Panc1 (cell line): ENCODE results near the gene PTGDS. TPM values are rescaled to one million over a fixed set of nuclear protein-coding genes. Genes with fewer than 3 reads are reported as not detected.

ENCODE experiments used
- ATAC-seq: fragments of 200-7000 bp; cut with Tn5 transposase; 2 replicates; pipeline ENCODE4 v1.9.1; 2020; ENCODE audit warnings: mild to moderate bottlenecking, moderate library complexity
- BruUV-seq: library from RNA; stranded (reverse); fragments of 400-500 nt; replicated peaks from 2 replicates; lab custom pipeline; 2021; lab: Mats Ljungman, UMichigan
- CTCF ChIA-PET: fragments of 300-600 bp; sonication (Branson Sonifier 250); formaldehyde crosslinking; loops from one replicate; lab custom pipeline; 2022; ENCODE audit warnings: antibody characterized with exemption; lab: Charles Lee
- POLR2A ChIA-PET: fragments of 300-600 bp; sonication (Branson Sonifier 250); formaldehyde crosslinking; loops from one replicate; lab custom pipeline; 2022; ENCODE audit warnings: antibody characterized with exemption; lab: Charles Lee
- DNase-seq: peaks from one replicate; pipeline ENCODE4 v3.0.0-alpha.2; 2010; ENCODE audit warnings: low read depth, low spot score
- H3K27ac ChIP-seq: 2 replicates; pipeline ENCODE4 v1.5.1; 2011; ENCODE audit warnings: mild to moderate bottlenecking, low read length, inconsistent platforms
- H3K27me3 ChIP-seq: fragments of 200-500 bp; sonication (Bioruptor generic); 2 replicates; pipeline ENCODE4 v1.6.0; 2014; ENCODE audit warnings: low read length, inconsistent platforms; ENCODE audit not compliant: control insufficient read depth, insufficient read depth
- H3K36me3 ChIP-seq: fragments of 200-500 bp; sonication (Bioruptor generic); 2 replicates; pipeline ENCODE4 v1.5.1; 2014; ENCODE audit warnings: inconsistent platforms, mild to moderate bottlenecking, low read length, moderate library complexity; ENCODE audit not compliant: control insufficient read depth, insufficient read depth
- H3K4me1 ChIP-seq: 2 replicates; pipeline ENCODE4 v1.5.1; 2011; ENCODE audit warnings: inconsistent platforms, mild to moderate bottlenecking, low read length, moderate library complexity; ENCODE audit not compliant: control insufficient read depth, insufficient read depth
- H3K4me3 ChIP-seq, 2 experiments: 2 replicates each; pipeline ENCODE4 v1.5.1; 2011 to 2012; ENCODE audit warnings: low read depth in 2 of 2, low read length in 2 of 2, mild to moderate bottlenecking in 2 of 2, inconsistent platforms in 1 of 2, moderate library complexity in 1 of 2
- H3K9me3 ChIP-seq: fragments of 200-500 bp; sonication (Bioruptor generic); 2 replicates; pipeline ENCODE4 v1.5.1; 2014; ENCODE audit warnings: low read depth, mild to moderate bottlenecking, inconsistent platforms, low read length, moderate library complexity; ENCODE audit not compliant: control insufficient read depth, insufficient read depth
- POLR2AphosphoS5 ChIP-seq: IDR thresholded peaks from 2 replicates; pipeline ENCODE4 v1.6.1; 2012; ENCODE audit warnings: mild to moderate bottlenecking, low read depth, low read length, moderate library complexity
- SIN3A ChIP-seq: IDR thresholded peaks from 2 replicates; pipeline ENCODE4 v1.6.1; 2012; ENCODE audit warnings: low read depth, mild to moderate bottlenecking, low read length, moderate library complexity, borderline replicate concordance; ENCODE audit not compliant: insufficient read depth
- TCF7L2 ChIP-seq: IDR thresholded peaks from 2 replicates; pipeline ENCODE4 v1.6.1; 2011; ENCODE audit warnings: mild to moderate bottlenecking, low read depth, low read length, inconsistent platforms
- in situ Hi-C: cut with HindIII; loops from 2 replicates; pipeline ENCODE4 v1.10.0; 2016; ENCODE audit warnings: low sequenced_read_pairs, low pct_unique_long_range_greater_than_20kb
- intact Hi-C: fragments of 100-400 bp; cut with micrococcal nuclease; formaldehyde crosslinking; loops from one replicate; pipeline ENCODE4 v1.10.0; 2022; ENCODE audit not compliant: unreplicated experiment
- total RNA-seq: library from RNA; stranded (reverse); gene quantifications from one replicate; pipeline ENCODE4 v1.2.1, GENCODE V29; 2021; ENCODE audit not compliant: unreplicated experiment
- TF ChIP-seq, protein P1 (sequence below), 2 experiments: IDR thresholded peaks; 2 replicates each; pipeline ENCODE4 v1.6.1; 2011 to 2012; ENCODE audit warnings: low read depth in 2 of 2, control low read depth in 1 of 2, low read length in 1 of 2, mild to moderate bottlenecking in 1 of 2, moderate library complexity in 1 of 2; ENCODE audit not compliant: insufficient read depth in 1 of 2
- TF ChIP-seq, protein P2 (sequence below): fragments of 450-650 bp; IDR thresholded peaks from 2 replicates; pipeline ENCODE4 v1.5.1; 2017; ENCODE audit warnings: mild to moderate bottlenecking

The PTGDS gene
- total RNA-seq, 1 experiment from 2014 or later: 13.7 TPM

DNA sequence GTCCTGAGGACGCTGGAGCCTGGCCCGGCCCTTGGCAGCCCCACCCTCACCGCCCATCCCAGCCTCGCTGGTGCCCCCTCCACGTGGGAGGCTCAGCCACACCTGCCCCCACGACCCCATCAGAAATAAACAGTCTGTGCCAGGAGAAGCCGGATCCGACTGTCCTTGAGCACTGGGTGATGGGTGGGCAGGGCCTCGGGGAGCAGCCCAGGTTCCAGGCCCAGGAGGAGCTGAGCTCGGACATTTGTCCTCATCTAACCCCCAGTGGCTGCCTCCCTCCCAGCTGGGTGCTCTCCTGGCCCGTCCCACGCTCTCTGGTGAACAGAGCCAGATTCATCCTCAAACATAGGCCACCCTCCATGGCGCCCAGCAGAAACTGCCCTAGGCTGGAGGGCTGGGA lies 4.6 kb upstream of the PTGDS start:
- no TSS peak for BruUV-seq
- CTCF ChIA-PET: interaction anchor here (0.6 kb wide), 1 partner anchor 57 kb away, joined by 5 read pairs; no protein-coding TSS in a partner anchor

DNA sequence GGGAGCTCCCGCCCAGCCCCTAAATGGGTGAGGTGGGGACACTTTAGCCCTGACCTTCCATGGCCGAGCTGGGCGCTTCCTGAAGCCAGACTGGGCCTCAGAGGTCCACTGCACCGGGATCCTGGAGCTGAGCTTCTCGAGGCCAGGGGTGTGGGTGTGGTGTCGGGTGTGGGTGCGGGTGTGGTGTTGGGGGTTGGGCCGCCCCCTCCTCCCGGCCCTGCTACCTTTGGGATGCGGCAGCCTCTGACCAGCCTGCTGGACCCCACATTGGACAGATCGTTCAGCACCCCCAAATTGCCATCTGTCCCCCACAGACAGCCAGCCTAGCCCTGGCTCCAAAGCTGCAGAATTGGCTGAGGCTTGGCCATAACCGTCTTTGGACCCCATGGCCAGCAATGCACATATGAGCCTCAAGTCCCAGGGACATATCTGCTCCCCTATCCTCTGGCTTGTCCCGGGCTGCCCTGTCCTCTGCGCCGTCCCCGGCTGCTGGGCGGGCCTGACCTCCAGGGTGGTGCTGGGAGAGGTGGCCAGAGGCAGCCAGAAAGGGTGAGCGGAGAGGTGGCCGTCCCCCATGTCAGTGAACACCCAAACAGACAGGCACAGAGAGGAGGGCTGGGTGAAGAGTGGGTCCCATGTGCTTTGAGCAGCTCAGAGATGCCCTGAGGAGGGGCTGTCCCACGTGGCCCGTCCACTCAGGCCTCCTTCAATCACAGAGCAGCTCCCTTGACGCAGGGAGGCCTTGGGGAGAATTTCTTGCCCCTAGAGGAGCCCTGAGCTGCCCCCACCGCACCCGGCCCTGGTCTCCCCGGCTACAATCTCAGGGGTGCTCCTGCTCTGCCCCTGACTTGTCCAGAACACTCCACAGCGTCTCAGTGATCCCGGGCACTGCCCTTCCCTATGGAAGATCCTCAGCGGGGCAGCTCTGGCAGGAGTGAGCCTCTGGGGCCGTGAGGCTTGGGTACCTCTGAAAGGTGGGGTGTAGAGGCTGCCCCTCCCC lies 3.4 kb upstream of the PTGDS start:
- intact Hi-C loops (no loop called here), in situ Hi-C loops (no loop called here)
- no peaks in the 10 kb centered on the region for H3K36me3 ChIP-seq
- DNase-seq (no peak), ATAC-seq (no peak)
- H3K4me1 ChIP-seq: no peaks in the 10 kb centered on the region
- ChIA-PET CTCF (no interaction called here), POLR2A (no interaction called here)
- no TSS peak for BruUV-seq
- no peak for TF ChIP-seq TCF7L2
- no peak for TF ChIP-seq SIN3A
- TF ChIP-seq, protein P1, sequence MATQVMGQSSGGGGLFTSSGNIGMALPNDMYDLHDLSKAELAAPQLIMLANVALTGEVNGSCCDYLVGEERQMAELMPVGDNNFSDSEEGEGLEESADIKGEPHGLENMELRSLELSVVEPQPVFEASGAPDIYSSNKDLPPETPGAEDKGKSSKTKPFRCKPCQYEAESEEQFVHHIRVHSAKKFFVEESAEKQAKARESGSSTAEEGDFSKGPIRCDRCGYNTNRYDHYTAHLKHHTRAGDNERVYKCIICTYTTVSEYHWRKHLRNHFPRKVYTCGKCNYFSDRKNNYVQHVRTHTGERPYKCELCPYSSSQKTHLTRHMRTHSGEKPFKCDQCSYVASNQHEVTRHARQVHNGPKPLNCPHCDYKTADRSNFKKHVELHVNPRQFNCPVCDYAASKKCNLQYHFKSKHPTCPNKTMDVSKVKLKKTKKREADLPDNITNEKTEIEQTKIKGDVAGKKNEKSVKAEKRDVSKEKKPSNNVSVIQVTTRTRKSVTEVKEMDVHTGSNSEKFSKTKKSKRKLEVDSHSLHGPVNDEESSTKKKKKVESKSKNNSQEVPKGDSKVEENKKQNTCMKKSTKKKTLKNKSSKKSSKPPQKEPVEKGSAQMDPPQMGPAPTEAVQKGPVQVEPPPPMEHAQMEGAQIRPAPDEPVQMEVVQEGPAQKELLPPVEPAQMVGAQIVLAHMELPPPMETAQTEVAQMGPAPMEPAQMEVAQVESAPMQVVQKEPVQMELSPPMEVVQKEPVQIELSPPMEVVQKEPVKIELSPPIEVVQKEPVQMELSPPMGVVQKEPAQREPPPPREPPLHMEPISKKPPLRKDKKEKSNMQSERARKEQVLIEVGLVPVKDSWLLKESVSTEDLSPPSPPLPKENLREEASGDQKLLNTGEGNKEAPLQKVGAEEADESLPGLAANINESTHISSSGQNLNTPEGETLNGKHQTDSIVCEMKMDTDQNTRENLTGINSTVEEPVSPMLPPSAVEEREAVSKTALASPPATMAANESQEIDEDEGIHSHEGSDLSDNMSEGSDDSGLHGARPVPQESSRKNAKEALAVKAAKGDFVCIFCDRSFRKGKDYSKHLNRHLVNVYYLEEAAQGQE (IDR thresholded peaks at IDR 0.05; ENCODE audit: insufficient read depth in 1 of 2, low read depth in 2 of 2, low read length in 1 of 2): no peak
- no peak for TF ChIP-seq POLR2AphosphoS5
- TF ChIP-seq, protein P2, sequence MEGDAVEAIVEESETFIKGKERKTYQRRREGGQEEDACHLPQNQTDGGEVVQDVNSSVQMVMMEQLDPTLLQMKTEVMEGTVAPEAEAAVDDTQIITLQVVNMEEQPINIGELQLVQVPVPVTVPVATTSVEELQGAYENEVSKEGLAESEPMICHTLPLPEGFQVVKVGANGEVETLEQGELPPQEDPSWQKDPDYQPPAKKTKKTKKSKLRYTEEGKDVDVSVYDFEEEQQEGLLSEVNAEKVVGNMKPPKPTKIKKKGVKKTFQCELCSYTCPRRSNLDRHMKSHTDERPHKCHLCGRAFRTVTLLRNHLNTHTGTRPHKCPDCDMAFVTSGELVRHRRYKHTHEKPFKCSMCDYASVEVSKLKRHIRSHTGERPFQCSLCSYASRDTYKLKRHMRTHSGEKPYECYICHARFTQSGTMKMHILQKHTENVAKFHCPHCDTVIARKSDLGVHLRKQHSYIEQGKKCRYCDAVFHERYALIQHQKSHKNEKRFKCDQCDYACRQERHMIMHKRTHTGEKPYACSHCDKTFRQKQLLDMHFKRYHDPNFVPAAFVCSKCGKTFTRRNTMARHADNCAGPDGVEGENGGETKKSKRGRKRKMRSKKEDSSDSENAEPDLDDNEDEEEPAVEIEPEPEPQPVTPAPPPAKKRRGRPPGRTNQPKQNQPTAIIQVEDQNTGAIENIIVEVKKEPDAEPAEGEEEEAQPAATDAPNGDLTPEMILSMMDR: no peak
- no peaks in the 10 kb centered on the region for H3K27me3 ChIP-seq
- no peaks in the 10 kb centered on the region for H3K9me3 ChIP-seq
- H3K4me3 ChIP-seq: no peak overlapping the region
- no peak overlapping the region for H3K27ac ChIP-seq

More for the DNA sequence above, 4.6 kb upstream of the PTGDS start:
- Histone ChIP-seq H3K27ac (no peak overlapping the region), H3K27me3 (no peaks in the 10 kb centered on the region), H3K4me1 (no peaks in the 10 kb centered on the region), H3K9me3 (no peaks in the 10 kb centered on the region), H3K36me3 (no peaks in the 10 kb centered on the region), H3K4me3 (no peak overlapping the region)
- DNase-seq (no peak), ATAC-seq (no peak)
- POLR2A ChIA-PET: no interaction called here
- TF ChIP-seq, protein P2: no peak
- no peak for TF ChIP-seq POLR2AphosphoS5
- TF ChIP-seq, protein P1 (IDR thresholded peaks at IDR 0.05; ENCODE audit: insufficient read depth in 1 of 2, low read depth in 2 of 2, low read length in 1 of 2): no peak
- no peak for TF ChIP-seq SIN3A
- no peak for TF ChIP-seq TCF7L2
- intact Hi-C loops (no loop called here), in situ Hi-C loops (no loop called here)
